ENCODE measurements around the gene TMEM255B.

- TF ChIP-seq POLR2A (IDR thresholded peaks at IDR 0.05; ENCODE audit: low read length): no peak
- TF ChIP-seq GATA1 (IDR thresholded peaks at IDR 0.05; ENCODE audit: low read depth, low read length): no peak
These were observed 15.4 kb downstream of the TMEM255B start for GRCh38 chr13:113774177-113775107.
